HepG2 (cell line): Measurements from ENCODE around the gene PFKP.

Source experiments
- AGO2 ChIP-seq: fragments of 200-400 bp; formaldehyde crosslinking; optimal IDR thresholded peaks from 2 replicates; pipeline ENCODE3; 2017; ENCODE audit warnings: mild to moderate bottlenecking, low read depth, low read length, moderate library complexity
- BRCA1 ChIP-seq: sonication (generic); formaldehyde crosslinking; IDR thresholded peaks from 2 replicates; pipeline ENCODE4 v1.4.0; 2020; ENCODE audit warnings: missing genetic modification reagents
- FOXP1 ChIP-seq, 2 experiments: fragments of 450-650 bp in 1 of 2; IDR thresholded peaks; 2 replicates each; pipeline ENCODE4 v1.6.1; 2017 to 2018; ENCODE audit warnings: antibody characterized with exemption in 1 of 2
- MYNN ChIP-seq: sonication (generic); formaldehyde crosslinking; IDR thresholded peaks from 2 replicates; pipeline ENCODE4 v1.4.0; 2020; ENCODE audit warnings: mild to moderate bottlenecking, low read depth, missing genetic modification reagents
- PREB ChIP-seq: sonication (generic); formaldehyde crosslinking; IDR thresholded peaks from 2 replicates; pipeline ENCODE4 v1.4.0; 2020; ENCODE audit warnings: missing genetic modification reagents
- SOX13 ChIP-seq, 3 experiments: fragments of 450-650 bp in 1 of 3; sonication (generic) in 1 of 3; formaldehyde crosslinking in 1 of 3; IDR thresholded peaks in 2 of 3; conservative IDR thresholded peaks in 1 of 3; 2 replicates each; pipeline versions ENCODE4 v1.5.0 to v1.6.1; 2016 to 2020; ENCODE audit warnings: antibody characterized with exemption in 1 of 3, mild to moderate bottlenecking in 1 of 3, missing compliant biosample characterization in 1 of 3, missing genetic modification reagents in 1 of 3, moderate library complexity in 1 of 3
- ZC3H13 ChIP-seq: sonication (generic); formaldehyde crosslinking; IDR thresholded peaks from 2 replicates; pipeline ENCODE4 v1.8.1; 2023; ENCODE audit warnings: mild to moderate bottlenecking, missing genetic modification reagents, moderate library complexity
- ZNF24 ChIP-seq: fragments of 450-650 bp; IDR thresholded peaks from 2 replicates; pipeline ENCODE4 v1.6.1; 2017; ENCODE audit warnings: antibody characterized with exemption, mild to moderate bottlenecking
- ZNF580 ChIP-seq: IDR thresholded peaks from 2 replicates; pipeline ENCODE4 v1.6.1; 2016; ENCODE audit warnings: low read depth, borderline replicate concordance
- TF ChIP-seq, protein P1 (sequence below): sonication (generic); formaldehyde crosslinking; IDR thresholded peaks from 2 replicates; pipeline ENCODE4 v1.5.0; 2020; ENCODE audit warnings: missing genetic modification reagents
- TF ChIP-seq, protein P2 (sequence below): sonication (generic); formaldehyde crosslinking; conservative IDR thresholded peaks from 2 replicates; pipeline ENCODE4 v1.4.0; 2020; ENCODE audit warnings: missing genetic modification reagents

- TF ChIP-seq ZNF24 (no peak), FOXP1 (IDR thresholded peaks at IDR 0.05) (no peak), FOXP1 (CRISPR knock-in tag; IDR thresholded peaks at IDR 0.05) (no peak), PREB (CRISPR knock-in tag) (no peak), ZC3H13 (CRISPR knock-in tag) (no peak), ZNF580 (no peak), AGO2 (no peak), BRCA1 (CRISPR knock-in tag) (no peak), SOX13 (IDR thresholded peaks at IDR 0.05) (no peak), SOX13 (CRISPR knock-in tag; conservative IDR thresholded peaks at IDR 0.05 in 1 of 2, IDR thresholded peaks at IDR 0.05 in 1 of 2) (no peak), MYNN (CRISPR knock-in tag) (no peak)
- TF ChIP-seq, protein P1, sequence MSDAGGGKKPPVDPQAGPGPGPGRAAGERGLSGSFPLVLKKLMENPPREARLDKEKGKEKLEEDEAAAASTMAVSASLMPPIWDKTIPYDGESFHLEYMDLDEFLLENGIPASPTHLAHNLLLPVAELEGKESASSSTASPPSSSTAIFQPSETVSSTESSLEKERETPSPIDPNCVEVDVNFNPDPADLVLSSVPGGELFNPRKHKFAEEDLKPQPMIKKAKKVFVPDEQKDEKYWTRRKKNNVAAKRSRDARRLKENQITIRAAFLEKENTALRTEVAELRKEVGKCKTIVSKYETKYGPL (CRISPR knock-in tag): no peak
- TF ChIP-seq, protein P2, sequence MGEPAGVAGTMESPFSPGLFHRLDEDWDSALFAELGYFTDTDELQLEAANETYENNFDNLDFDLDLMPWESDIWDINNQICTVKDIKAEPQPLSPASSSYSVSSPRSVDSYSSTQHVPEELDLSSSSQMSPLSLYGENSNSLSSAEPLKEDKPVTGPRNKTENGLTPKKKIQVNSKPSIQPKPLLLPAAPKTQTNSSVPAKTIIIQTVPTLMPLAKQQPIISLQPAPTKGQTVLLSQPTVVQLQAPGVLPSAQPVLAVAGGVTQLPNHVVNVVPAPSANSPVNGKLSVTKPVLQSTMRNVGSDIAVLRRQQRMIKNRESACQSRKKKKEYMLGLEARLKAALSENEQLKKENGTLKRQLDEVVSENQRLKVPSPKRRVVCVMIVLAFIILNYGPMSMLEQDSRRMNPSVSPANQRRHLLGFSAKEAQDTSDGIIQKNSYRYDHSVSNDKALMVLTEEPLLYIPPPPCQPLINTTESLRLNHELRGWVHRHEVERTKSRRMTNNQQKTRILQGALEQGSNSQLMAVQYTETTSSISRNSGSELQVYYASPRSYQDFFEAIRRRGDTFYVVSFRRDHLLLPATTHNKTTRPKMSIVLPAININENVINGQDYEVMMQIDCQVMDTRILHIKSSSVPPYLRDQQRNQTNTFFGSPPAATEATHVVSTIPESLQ (CRISPR knock-in tag): no peak
Measured at GRCh38 chr10:3028441-3028840, 38.9 kb upstream of the PFKP start.
